ENCODE data around the gene DNMT3B.

The DNMT3B gene

DNA sequence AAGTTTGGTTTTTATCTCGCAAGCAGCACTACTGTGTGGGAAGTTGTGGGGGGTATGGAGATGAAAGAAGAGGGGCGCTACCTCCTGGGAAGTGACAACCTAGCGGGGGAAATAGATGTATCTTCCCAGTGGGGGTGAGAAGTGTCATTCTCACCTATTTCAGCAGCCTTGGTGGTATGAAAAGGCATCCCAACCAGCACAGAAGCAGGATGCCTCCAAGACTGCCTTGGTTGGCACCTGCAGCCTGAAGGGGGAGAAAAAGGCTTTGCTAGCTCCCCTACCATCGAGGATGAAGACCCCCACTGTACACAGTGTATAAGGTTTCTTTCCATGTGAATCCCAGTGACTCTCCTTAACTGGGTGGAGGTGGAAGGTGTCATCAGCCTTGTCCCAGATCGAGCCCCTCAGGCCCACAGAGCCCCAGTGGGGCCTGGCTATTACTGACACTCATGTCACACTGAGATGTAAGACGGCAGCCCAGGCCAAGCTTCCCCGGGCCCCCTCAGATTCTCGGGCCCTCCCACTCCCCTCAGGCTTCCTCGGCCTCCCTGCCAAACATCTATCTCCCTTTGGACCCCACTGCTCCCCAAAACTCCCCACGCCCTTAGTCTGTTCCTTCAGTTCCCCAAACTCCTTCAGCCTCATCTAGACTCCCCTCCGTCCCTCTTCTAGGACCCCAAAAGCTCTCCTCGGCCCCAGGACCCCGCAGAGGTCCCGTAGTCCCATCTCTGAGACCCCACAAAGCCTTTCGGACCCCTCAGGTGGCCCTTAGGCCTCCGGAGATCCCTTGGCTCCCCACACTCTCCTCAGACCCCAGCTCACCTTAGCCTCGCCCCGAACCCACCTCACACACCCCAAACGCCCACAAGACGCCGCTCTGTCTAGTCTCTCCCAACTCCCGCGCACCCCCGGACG is 19.6 kb upstream of the DNMT3B start:
- TF ChIP-seq, protein P1, sequence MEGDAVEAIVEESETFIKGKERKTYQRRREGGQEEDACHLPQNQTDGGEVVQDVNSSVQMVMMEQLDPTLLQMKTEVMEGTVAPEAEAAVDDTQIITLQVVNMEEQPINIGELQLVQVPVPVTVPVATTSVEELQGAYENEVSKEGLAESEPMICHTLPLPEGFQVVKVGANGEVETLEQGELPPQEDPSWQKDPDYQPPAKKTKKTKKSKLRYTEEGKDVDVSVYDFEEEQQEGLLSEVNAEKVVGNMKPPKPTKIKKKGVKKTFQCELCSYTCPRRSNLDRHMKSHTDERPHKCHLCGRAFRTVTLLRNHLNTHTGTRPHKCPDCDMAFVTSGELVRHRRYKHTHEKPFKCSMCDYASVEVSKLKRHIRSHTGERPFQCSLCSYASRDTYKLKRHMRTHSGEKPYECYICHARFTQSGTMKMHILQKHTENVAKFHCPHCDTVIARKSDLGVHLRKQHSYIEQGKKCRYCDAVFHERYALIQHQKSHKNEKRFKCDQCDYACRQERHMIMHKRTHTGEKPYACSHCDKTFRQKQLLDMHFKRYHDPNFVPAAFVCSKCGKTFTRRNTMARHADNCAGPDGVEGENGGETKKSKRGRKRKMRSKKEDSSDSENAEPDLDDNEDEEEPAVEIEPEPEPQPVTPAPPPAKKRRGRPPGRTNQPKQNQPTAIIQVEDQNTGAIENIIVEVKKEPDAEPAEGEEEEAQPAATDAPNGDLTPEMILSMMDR (IDR thresholded peaks at IDR 0.05; ENCODE audit: low read depth, low read length), result no peak
- no peak for DNase-seq (ENCODE audit: extremely low read depth, low read depth)

- TF ChIP-seq, protein P1 (IDR thresholded peaks at IDR 0.05; ENCODE audit: low read depth, low read length), result no peak
- no peak for DNase-seq (ENCODE audit: extremely low read depth, low read depth)
These were observed 18.7 kb upstream of the DNMT3B start, which contains the start of gene COMMD7 for GRCh38 chr20:32743237-32744112. TSS of gene COMMD7 (minus strand) at chr20:32743467. CDS start at chr20:32743391, 76 bp downstream.

DNA sequence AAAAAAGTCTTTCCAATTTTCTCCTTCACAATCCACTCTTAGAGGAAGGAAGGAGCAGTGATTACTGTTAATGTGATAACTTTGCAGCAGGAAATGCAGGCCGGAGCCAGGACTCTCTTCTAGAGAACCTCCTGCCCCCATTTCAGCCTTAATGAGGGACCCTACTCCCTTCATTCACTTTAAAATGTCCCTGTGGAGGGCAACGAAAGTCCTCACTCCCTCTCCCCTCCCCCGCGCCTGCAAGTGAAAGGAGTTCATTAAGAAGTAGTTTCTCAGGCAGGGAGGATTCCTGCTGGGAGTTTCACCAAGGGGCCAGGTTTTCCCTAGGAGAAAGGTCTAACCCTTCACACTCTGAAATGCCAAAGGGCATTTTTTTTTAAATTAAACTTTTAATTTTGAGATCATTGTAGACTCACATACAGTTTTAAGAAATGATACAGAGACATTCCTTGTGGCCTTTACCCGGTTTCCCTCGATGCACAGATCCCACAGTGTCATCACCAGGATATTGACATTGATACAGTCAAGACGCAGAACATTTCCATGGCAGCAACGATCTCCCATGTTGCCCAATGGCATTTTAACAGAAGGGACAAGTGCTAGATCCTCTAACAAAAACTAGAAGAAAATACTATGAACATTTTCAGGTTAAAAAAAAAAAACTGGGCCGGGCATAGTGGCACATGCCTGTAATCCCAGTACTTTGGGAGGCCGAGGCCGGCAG is 12.1 kb upstream of the DNMT3B start:
- DNase-seq (ENCODE audit: extremely low read depth, low read depth), result no peak
- TF ChIP-seq, protein P1 (IDR thresholded peaks at IDR 0.05; ENCODE audit: low read depth, low read length), result no peak

- no peak for DNase-seq (ENCODE audit: extremely low read depth, low read depth)
- TF ChIP-seq, protein P1 (IDR thresholded peaks at IDR 0.05; ENCODE audit: low read depth, low read length), result no peak
These were observed 10.9 kb upstream of the DNMT3B start for GRCh38 chr20:32751293-32751692.

GRCh38 chr20:32751702-32752457 is 10.3 kb upstream of the DNMT3B start:
- no peak for DNase-seq (ENCODE audit: extremely low read depth, low read depth)
- TF ChIP-seq, protein P1 (IDR thresholded peaks at IDR 0.05; ENCODE audit: low read depth, low read length), result no peak

DNA sequence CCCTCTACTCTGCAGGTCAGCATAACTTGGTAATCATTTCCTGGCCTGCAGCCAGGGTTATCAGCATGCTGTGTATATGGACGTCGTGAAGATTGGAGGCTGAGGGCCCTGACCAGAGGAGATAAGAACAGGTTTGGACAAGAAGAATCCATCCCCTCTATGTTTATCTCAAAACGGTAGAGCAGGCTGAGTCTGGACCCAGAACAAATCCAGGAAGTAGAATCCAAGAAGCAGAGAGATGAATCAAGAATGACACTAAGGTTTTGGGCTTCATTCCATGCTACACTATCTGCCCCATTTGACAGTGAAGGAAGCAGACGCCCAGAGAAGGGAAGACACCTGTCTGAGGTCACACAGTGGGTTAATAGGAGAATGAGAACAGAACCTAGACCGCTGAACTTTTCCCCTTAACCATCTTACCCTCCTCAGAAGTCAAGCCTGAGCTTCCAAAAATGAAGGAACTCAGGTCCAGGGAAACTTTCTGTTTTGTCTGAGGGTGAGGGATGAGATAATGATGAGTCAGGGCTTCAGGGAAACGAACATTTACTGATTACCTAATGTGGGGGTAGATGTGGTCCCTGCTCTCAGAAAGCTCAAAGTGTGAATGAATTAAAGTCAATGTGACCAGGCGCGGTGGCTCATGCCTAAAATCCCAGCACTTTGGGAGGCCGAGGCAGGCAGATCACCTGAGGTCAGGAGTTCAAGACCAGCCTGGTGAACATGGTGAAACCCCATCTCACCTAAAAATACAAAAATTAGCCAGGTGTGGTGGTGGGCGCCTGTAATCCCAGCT is 9.5 kb upstream of the DNMT3B start:
- no peak for DNase-seq (ENCODE audit: extremely low read depth, low read depth)

More for the DNA sequence above, 9.5 kb upstream of the DNMT3B start:
- TF ChIP-seq, protein P1 (IDR thresholded peaks at IDR 0.05; ENCODE audit: low read depth, low read length), result no peak
